GM04504 (cell line): Measurements from ENCODE around the gene KCNMB3.
"Not testable (repeated sequence)": the region's sequence is repeated elsewhere in the genome, so short reads cannot be mapped to it uniquely, and the experiment has no call there.

Experiments used
- DNase-seq: peaks from one replicate; pipeline ENCODE4 v3.0.0-alpha.2; 2012; ENCODE audit warnings: low read depth

The KCNMB3 gene

DNA sequence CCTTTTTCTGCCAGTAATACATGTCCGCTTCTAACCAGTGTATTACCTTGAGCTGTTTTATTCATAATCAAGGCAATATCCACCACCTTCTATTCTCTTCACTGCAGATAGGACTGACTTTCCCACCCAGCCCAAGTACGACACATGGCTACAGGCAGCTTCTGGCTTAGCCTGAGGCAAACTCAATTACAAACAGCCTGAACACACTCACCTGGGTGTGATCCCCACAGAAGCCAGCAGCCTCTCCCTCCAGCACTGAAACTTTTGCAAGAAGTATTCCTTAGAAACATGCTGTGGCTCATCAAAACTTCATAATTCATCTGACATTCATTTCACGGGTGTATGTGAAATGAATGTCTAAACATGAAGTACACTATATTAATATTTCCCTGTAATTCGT, 13.5 kb upstream of the KCNMB3 start:
- no peak for DNase-seq

DNA sequence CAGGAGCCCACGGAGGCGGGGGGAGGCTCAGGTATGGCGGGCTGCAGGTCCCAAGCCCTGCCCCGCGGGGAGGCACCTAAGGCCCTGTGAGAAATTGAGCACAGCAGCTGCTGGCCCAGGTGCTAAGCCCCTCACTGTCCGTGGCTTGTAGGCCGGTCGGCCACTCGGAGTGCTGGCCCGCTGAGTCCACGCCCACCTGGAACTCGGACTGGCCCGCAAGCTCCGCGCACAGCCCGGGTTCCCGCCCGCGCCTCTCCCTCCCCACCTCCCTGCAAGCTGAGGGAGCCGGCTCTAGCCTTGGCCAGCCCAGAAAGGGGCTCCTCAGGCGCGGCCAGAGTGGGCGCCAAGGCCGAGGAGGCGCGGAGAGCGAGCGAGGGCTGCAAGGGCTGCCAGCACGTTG, 12.2 kb upstream of the KCNMB3 start:
- DNase-seq: no peak

DNA sequence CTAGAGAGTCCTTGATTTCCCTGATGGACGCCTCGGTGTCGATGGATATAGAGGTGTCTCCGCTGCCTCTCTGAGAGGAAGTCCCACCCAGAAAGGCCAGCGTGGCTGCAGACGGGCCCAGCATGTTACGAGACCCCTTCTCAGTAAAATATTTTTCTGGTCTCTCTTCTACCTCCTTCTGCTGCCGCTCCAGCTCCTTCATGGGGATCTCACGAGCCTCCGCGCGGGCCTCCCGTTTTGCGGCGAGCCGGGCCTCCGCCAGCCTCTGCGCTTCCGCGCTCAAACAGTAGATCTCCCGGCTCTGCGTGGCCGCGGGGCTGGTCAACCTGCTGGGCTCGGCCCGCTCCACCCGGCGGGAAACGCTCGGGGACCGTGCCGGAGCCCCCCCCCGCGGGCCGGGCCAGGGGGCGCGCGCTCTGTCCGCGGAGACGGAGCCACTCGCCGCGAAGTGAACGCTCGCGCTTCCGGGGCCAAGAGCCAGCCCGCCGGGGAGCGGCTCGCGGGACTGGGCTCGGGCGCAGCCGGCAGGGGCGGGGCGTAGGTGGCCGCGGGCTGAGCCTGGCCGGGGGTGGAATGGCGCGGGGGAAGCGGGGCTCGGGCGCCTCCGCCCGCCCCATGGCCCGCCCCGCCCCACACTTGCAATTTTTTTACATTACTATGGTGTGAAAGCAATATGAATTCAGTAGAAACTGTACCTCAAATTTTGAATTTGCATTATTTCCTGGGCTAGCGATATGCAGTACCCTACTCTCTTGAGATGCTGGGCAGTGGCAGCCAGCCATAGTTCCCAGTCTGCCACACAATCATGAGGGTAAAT, 10.2 kb upstream of the KCNMB3 start:
- peak; percentile 34 for DNase-seq

DNA sequence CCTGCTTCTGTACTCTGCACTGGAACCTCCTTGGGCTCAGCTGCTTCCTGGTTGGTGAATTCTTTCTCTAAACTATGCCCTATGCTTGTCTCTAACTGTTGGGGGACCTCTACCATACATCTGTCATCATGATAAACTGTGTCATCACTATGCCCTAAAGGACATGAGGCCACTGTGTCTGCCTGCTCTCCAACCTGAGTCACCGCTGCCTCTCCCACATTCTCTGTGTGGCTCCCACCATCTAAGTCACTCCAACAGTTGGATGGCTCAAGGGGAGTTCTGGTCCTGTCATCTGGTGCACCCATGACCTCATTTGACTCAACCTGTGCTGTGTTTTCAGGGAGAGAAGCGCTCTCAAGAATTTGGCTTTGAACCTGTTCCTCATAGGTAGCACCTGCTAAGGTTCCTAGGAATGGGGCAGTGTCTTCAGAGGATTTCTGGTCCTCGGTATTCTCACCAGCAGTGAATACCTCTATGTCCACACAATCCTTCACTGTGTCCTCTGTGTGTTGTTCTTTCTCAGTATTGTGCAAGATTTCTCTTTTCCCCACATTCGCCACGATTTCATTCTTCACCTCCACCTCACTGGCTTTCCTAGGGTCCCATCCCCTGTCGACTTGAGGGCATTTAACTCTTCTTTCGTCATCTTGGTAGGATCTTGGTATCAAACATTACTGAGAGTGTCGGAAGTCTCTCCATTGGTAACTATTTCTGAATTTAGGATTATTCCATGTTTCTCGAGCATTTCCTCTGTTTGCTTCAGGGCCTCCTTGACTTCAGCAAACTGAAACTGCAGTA, 9.2 kb upstream of the KCNMB3 start:
- DNase-seq: not testable (repeated sequence)

DNA sequence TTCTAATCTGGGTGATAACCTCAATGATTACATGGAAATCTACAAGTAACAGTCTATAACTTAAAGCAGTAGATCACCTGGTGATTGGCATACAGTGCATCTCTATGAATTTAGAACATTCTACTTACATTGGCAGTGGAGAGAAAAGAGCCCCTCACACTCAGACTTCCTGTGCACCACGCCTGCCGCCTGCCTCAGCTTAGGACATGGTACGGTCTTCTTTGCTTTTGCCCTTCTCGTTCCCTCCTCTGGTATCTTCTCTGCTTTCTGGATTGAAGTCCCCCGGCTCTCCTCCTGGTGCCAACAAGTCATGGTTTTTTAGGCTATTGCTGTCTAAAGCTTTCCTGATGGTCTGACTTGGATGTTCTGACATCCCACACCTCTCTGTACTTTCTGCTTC, 7.9 kb upstream of the KCNMB3 start:
- no peak for DNase-seq

DNA sequence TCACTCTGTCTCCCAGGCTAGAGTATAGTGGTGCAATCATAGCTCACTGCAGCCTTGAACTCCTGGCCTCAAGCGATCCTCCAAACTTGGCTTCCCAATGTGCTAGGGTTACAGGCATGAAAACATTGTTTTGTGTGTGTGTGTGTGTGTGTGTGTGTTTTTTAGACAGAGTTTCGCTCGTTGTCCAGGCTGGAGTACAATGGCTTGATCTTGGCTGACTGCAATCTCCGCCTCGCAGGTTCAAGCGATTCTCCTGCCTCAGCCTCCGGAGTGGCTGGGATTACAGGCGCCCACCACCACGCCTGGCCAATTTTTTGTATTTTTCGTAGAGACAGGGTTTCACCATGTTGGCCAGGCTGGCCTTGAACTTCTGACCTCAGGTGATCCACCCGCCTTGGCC, 6.8 kb upstream of the KCNMB3 start:
- DNase-seq: not testable (repeated sequence)

DNA sequence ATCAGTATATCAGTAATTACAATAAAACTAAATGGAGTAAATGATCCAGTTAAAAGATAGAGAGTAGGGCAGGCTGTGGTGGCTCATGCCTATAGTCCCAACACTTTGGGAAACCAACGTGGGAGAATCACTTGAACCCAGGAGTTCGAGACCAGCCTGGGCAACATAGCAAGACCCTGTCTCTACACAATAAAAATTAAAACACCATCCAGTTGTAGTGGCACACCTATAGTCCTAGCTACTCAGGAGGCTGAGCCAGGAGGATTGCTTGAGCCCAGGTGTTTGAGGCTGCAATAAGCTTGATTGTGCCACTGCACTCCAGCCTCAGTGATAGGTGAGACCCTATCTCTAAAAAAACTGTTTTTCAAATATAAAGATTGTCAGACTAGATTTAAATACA, 5.9 kb upstream of the KCNMB3 start:
- DNase-seq: no peak

DNA sequence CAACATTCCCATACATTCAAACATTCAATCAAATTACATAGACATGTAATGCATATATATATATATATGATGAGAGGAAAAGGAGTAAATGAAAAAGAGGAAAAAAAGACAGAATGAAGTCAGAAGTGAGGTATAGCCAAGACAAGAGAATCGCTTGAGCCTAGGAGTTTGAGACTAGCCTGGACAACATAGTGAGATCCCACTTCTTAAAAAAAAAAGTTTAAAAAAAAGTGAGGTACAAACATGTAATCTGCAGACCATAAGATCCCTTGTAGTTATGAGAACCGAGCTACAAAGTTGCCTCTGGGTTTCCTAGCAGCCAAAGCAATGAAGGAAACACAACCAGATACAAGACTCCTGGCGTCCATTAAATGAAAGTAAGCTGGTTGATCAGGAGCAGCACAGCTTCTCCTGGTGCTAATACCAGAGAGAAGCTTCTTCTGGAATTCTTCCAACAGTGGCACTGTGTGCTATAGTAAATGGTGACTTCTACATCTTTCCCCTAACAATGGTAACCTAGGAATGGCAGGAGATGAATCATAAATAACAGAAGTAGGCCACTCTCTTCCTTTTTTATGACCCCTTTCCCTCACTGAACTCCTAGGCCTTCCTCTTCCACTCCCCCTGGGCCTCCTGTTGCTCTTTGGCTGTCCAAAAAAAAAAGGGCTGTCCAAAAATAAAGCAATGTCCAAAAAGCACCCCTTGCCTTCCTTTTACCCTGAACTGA, 3.5 kb downstream of the KCNMB3 start:
- DNase-seq: no peak

DNA sequence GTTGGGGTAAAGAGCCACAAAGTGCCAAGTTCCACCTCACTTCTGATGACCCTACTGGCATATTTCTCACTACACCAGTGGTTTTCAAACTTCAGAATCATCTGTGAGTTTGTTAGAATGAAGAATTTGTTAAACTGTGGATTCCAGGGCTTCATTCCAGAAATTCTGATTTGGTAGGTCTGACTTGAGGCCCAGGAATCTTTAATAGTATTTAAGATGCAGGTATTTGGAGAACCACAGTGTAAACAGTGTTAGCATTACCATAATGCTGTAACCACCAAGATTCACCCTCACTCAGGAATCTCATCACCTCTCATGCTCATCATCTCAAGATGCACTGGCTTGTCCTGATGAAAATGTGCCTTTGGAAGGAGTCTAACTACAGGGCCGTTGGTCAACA, 6.0 kb downstream of the KCNMB3 start:
- no peak for DNase-seq

DNA sequence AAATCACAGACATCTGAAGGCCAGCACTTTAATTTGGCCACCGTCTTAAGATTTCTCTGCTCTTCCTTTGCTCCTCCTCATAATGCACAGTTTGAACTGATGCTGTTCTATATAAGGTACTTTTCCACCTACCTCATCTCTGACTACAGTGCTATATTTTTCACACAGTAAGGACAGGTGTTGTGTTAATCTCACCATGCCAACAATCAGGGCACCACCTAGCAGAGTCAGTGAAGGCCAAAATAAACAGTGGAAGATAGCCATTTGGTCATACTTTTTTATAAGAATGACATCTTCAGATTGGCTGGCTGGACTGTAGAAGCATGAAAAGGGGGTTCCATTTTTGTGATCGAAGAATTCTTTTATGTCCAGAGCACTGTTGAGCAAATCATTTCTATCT, 8.1 kb downstream of the KCNMB3 start:
- not testable (repeated sequence) for DNase-seq

DNA sequence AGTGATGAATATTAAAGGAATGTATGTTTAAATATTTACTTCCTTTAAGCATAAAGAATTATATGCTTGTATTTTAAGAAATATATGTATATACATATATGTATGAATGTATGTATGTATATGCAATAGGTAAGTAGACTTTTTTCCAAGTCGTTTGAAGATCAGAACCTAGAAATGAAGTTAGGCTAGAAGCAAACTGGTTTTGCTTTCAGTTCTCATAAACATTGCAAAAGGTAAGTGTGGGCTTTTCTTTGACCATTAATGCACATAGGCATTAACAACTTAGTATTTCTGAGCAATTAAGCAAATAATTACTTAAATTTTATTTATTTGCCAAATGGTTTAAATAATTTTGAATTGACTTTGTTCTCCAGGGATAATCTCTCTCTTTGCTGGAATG, 10.6 kb downstream of the KCNMB3 start:
- DNase-seq: not testable (repeated sequence)

DNA sequence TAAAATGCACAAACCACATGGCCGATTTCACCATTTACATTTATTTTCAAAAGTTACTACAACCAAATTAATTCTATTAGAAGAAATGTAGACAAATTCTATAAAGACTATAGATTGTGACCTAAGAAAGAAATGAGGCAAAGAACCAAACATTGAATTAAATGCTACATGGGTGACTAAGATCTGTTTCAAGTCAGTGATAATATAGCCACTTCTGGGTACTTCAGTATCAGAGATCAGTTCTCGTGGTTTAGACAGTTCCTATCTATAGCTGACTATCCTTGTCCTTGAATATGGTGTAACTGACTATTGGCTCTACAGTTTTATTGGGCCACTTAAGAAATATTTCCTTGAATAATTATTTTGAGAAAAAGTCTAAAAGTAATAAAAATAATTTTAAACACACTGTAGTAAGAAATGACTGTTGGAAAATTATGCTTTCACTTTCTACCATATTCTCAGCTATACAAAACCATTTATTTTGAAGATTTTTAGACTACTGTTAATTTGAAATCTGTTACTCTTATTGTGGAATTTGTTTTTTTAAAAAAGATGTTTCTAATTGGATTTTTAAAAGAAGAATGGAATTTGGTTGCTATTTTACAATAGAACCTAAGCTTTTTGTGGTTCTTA, 14.1 kb downstream of the KCNMB3 start:
- no peak for DNase-seq

DNA sequence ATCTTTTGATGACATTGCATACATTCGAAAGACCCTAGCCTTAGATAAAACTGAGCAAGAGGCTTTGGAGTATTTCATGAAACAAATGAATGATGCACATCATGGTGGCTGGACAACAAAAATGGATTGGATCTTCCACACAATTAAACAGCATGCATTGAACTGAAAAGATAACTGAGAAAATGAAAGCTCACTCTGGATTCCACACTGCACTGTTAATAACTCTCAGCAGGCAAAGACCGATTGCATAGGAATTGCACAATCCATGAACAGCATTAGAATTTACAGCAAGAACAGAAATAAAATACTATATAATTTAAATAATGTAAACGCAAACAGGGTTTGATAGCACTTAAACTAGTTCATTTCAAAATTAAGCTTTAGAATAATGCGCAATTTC, 16.7 kb downstream of the KCNMB3 start:
- DNase-seq: no peak

DNA sequence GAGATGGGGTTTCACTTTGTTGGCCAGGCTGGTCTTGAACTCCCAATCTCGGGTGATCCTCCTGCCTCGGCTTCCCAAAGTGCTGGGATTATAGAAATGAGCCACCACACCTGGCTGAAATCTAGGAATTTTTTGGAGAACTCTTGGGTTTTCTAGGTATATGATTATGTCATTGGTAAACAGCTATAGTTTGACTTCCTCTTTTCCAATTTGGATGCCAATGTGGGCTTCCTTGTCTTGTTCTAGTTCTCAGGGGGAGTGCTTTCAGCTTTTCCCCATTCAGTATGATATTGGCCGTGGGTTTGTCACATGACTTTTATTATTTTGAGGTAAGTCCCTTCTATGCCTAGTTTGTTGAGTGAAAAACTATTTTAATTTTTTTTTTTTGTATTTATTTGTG, 17.9 kb downstream of the KCNMB3 start:
- no peak for DNase-seq

DNA sequence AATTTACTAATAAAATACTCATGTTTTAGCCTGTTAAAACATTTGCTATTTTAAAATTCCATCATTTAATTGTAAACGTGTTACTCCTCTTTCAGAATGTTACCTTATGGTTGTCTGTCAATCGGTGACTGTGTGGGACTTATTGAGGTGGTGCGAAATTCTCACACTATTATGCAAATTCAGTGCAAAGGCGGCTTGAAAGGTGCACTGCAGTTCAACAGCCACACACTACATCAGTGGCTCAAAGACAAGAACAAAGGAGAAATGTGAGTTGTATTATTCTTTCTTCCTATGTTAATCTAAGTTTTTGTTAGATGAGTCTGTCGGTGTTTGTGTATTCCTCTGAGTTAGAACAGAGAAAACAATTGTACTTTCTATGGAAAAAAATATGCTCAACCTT, 21.7 kb downstream of the KCNMB3 start:
- DNase-seq: no peak

DNA sequence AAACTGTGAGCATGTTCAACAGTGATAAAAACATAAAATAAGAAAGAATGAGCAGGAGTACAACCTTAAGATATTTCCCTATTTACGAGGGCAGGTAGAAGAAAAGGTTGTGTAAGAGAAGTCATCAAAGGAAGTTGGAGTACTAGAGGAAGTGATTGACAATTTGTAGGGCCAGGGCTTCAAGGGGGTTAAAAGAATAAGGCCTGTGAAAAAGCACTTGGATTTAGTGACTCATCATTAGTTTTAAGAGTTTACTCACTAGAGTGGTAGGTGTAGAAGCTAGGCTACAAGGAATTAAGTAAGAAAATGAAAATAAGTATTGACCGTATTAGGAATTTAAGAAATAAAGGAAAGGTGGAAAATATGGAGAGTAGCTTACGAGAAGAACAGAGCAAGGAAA, 23.6 kb downstream of the KCNMB3 start:
- no peak for DNase-seq

DNA sequence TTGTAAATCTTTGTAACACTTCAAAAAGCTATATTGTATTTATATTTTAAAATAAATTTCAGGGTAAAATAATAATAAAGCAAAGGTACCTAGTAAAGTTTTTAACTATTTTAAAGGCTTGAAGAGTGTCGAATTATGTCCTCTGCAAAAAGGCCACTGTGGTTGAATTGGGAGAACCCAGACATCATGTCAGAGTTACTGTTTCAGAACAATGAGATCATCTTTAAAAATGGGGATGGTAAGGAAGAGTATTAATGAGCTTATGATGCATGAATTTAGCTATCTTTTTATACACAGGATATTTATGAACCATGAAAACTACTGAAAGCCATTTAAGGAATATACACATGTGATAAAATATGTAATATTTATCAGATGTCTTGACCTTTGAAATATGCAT, 26.3 kb downstream of the KCNMB3 start:
- no peak for DNase-seq

DNA sequence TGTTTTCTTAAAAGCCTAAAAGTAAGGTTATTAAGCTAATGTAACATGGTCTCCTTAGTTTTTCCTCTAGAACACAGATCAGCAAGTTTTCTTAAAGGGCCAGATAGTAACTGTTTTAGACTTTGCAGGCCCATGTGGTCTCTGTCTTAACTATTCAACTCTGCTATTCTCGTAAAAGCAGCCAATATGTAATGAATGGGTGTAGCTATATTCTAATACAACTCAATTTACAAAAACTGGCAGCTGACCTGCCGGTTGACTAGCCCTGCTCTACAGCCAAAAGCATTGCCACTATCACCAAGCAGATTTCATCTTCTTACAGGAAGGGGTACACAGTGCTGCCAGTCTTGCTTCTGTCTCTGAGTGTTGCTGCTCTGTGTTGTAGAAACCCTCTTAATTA, 27.4 kb downstream of the KCNMB3 start:
- no peak for DNase-seq

DNA sequence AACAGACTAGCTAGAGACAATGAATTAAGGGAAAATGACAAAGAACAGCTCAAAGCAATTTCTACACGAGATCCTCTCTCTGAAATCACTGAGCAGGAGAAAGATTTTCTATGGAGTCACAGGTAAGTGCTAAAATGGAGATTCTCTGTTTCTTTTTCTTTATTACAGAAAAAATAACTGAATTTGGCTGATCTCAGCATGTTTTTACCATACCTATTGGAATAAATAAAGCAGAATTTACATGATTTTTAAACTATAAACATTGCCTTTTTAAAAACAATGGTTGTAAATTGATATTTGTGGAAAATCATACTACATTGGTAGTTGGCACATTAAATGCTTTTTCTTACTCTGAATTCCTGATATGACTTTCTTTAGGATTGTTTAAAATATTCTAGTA, 32.7 kb downstream of the KCNMB3 start:
- not testable (repeated sequence) for DNase-seq

DNA sequence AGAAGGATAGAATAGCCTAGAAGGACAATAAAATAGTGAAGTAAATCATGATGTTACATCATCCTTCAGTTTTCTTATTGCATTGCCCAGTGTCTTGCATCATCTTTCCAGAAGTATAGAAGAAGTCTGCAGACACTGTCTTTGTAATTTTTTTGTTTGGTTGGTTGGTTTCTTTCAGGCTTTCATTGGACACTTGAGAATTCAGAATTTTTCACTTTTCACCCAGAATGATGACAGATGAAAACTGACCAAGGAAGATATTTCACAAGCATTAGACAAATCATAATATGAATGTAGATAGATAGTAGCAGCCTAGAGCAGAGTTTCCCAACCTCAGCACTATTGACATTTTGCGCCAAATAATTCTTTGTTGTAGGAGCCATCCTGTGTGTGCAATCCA, 35.4 kb downstream of the KCNMB3 start:
- not testable (repeated sequence) for DNase-seq

DNA sequence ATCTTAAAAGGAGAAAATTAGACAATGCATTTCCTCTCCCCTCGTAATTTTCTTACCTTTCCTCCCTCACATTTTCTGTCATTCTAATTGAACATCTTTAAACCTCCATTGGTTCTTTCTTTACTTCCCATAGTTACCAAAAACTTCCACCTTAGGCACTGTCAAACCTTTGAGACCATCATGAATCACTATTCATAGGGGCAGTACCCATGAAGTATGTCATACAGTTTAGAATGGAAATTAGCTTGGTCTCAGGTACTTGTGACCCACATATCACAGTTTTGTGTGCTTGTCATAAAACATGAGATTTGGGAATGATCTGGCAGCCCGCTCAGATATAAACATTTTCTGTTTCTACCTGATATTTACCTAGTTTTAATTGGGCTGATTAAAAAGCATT, 50.1 kb downstream of the KCNMB3 start:
- DNase-seq: no peak

DNA sequence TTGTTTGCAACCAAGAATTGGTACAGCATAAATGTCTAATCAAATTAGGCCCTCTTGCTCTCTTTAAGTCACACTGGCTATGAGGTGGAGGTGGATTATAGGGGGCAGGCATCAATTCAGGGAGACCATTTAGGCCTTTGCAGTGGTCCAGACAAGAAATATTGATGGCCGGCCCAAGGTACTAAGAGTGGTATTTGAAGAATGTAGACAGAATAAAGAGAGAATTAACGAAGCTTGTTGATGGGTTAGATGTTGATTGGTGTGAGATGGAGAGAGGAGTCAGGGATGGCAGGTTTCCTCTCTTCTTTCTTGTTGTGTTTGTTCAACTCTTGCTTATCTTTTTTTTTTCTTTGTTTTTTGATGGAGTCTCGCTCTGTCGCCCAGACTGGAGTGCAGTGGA, 54.2 kb downstream of the KCNMB3 start:
- DNase-seq: no peak
